Suprapubic skin (tissue), 4 donors: ENCODE data around the gene IDH3G. TPM values are rescaled to one million over a fixed set of nuclear protein-coding genes. Genes with fewer than 3 reads are reported as not detected.

Experiments used
- DNase-seq, 2 donors: peaks; one replicate each; pipeline ENCODE4 v3.0.0-alpha.2; 2019; ENCODE audit warnings: low spot score in 2 of 2
- H3K27ac ChIP-seq: fragments of 200-600 bp; sonication (generic); one replicate; pipeline ENCODE4 v1.5.1; 2019
- H3K27me3 ChIP-seq: fragments of 200-600 bp; sonication (generic); one replicate; pipeline ENCODE4 v1.5.1; 2019
- H3K36me3 ChIP-seq: fragments of 200-600 bp; sonication (generic); one replicate; pipeline ENCODE4 v1.5.1; 2019
- H3K4me1 ChIP-seq: fragments of 200-600 bp; sonication (generic); one replicate; pipeline ENCODE4 v1.5.1; 2019
- H3K4me3 ChIP-seq: fragments of 200-600 bp; sonication (generic); one replicate; pipeline ENCODE4 v1.5.1; 2019; ENCODE audit warnings: mild to moderate bottlenecking
- H3K9me3 ChIP-seq: fragments of 200-600 bp; sonication (generic); one replicate; pipeline ENCODE4 v1.5.1; 2019
- EP300 ChIP-seq: sonication (generic); formaldehyde crosslinking; IDR thresholded peaks from one replicate; pipeline ENCODE4 v1.6.1; 2017; ENCODE audit warnings: antibody characterized with exemption
- POLR2A ChIP-seq, 2 donors: fragments of 450-650 bp; IDR thresholded peaks; one replicate each; pipeline ENCODE4 v1.6.1; 2017; ENCODE audit warnings: antibody characterized with exemption in 2 of 2, mild to moderate bottlenecking in 2 of 2, moderate library complexity in 2 of 2
- POLR2AphosphoS5 ChIP-seq, 3 donors: sonication (generic); formaldehyde crosslinking; IDR thresholded peaks; one replicate each; pipeline ENCODE4 v1.6.1; 2017; ENCODE audit warnings: antibody characterized with exemption in 3 of 3
- WGBS: methylation state at CpG from one replicate; pipeline ENCODE4 v1.1.5; 2018; 5-methylcytosine and 5-hydroxymethylcytosine counted together
- total RNA-seq, 4 donors: library from RNA; depleted of rRNA; stranded (reverse); fragments of >200 nt; gene quantifications; one replicate each; pipeline ENCODE4 v1.1.0, GENCODE V29; 2016
- TF ChIP-seq, protein P1 (sequence below), 2 donors: fragments of 200-600 bp in 1 of 2; fragments of 450-650 bp in 1 of 2; sonication (generic) in 1 of 2; IDR thresholded peaks; one replicate each; pipeline ENCODE4 v1.5.1; 2016 to 2019; ENCODE audit warnings: antibody characterized with exemption in 2 of 2, mild to moderate bottlenecking in 1 of 2, moderate library complexity in 1 of 2

The IDH3G gene
- total RNA-seq, 4 donors from 2014 or later: 58.1 to 105 (median 93.8) TPM

DNA sequence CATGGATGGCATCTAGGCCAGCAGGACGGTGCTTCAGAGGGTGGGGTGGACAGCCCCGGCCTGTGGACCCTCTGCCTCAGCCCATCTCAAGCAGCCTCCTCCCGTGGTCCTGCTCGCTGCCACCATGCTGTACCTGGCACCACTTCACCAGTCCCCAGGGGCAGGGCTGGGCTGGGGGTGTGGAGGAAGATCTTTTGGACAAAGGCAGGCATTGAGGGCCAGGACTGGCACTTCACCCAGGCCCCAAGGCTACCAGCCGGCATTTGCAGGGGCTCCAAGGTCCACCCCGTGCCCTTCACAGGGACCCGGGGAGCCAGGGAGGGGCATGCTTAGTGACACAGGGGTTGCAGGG, 29.4 kb downstream of the IDH3G start:
- Histone ChIP-seq H3K4me3 (peak overlapping the region; percentile 16), H3K4me1 (peaks cover 27% of the 10 kb centered on the region)
- WGBS: 50% methylated on average over 2 of the region's 7 CpGs

DNA sequence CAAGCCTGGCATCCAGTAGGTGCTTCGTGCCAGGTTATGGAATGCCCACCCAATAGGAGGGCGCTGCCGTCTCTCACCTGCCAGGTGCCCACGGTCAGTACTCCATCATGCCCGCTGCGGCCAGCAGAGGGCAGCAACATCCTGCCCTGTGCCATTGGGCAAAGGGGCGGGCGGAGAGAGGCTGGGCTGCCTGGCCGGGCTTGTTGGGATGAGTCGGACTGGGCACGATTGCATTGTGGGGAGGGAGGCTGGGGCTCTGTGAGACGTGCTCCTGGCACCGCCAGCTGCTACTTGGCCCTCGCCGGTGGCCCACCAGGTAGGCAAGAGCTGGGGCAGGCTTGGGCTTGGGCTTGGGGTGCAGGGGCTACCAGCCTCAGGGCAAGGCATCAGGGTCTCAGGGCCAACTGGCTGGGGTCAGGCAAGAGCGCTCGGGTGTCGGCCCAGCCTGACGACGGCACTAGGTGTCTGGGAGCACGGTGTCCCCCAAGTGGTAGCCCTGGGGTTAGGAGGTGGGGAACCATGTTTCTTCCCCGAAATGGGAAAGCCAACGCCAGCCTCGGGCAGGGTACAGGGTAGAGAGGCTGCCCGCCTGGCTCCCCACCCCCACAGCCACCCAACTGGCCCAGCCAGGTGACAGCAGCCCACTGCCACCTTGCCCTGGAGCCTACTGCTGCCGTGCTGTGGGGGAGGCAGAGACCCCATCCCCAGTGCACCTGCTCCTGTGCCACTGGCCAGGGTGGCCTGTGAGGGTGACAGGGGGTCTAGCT, 30.0 kb downstream of the IDH3G start, which contains the start of gene PLXNB3:
TSS of gene PLXNB3 (plus strand) at position 261 of the 767 bp plus-strand sequence. CDS start 1,287 bp downstream, outside the sequence.
- Histone ChIP-seq H3K9me3 (no peaks in the 10 kb centered on the region), H3K4me3 (peak within 1 kb of the TSS; percentile 35), H3K36me3 (no peaks in the 10 kb centered on the region), H3K27ac (peak within 1 kb of the TSS; percentile 54), H3K27me3 (no peaks in the 10 kb centered on the region), H3K4me1 (peaks cover 27% of the 10 kb centered on the region)
- no peak for TF ChIP-seq EP300
- TF ChIP-seq, protein P1, sequence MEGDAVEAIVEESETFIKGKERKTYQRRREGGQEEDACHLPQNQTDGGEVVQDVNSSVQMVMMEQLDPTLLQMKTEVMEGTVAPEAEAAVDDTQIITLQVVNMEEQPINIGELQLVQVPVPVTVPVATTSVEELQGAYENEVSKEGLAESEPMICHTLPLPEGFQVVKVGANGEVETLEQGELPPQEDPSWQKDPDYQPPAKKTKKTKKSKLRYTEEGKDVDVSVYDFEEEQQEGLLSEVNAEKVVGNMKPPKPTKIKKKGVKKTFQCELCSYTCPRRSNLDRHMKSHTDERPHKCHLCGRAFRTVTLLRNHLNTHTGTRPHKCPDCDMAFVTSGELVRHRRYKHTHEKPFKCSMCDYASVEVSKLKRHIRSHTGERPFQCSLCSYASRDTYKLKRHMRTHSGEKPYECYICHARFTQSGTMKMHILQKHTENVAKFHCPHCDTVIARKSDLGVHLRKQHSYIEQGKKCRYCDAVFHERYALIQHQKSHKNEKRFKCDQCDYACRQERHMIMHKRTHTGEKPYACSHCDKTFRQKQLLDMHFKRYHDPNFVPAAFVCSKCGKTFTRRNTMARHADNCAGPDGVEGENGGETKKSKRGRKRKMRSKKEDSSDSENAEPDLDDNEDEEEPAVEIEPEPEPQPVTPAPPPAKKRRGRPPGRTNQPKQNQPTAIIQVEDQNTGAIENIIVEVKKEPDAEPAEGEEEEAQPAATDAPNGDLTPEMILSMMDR (IDR thresholded peaks at IDR 0.05): peak; percentile 63 to 68
- 43% methylated on average over 10 of the region's 26 CpGs for WGBS
- DNase-seq: peak; percentile 85 to 89

More for the DNA sequence above, 29.4 kb downstream of the IDH3G start:
- peak overlapping the region; percentile 54 for H3K27ac ChIP-seq
- no peaks in the 10 kb centered on the region for H3K9me3 ChIP-seq
- no peaks in the 10 kb centered on the region for H3K36me3 ChIP-seq
- no peak for DNase-seq
- no peak for TF ChIP-seq EP300
- no peak for TF ChIP-seq POLR2A (IDR thresholded peaks at IDR 0.05)
- TF ChIP-seq, protein P1 (IDR thresholded peaks at IDR 0.05): no peak
- no peak for TF ChIP-seq POLR2AphosphoS5 (IDR thresholded peaks at IDR 0.05)
- no peaks in the 10 kb centered on the region for H3K27me3 ChIP-seq

DNA sequence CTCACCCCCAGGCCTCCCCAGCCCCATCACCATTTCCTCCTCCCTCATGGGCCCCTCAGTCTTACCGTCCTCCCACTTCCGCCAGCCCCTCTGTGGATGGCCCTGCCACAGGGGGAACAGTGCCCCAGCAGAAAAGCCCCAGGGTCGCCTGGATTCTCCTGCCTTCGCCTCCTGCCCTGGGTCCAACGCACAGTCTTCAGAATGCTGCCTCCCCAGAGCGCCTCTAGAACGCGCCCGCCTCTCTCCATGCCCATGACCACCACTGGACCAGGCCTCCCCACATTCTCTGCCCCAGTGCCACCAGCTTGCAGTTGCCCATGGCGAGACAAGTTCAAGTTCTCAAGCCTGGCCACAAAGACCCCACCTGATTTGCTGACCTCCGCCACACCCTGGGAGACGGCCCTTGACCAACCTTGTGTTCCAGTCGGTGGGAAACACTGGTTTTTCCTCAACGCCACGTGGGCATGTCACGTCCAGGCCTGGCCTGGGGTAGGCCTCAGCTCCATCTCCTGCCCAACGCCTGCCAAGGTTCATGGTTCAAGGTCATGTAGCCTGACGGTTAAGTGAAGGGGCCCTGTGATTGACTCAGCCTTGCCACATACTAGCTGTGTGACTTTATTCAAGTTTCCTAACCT, 30.8 kb downstream of the IDH3G start:
- Histone ChIP-seq H3K27me3 (no peaks in the 10 kb centered on the region), H3K36me3 (no peaks in the 10 kb centered on the region), H3K4me3 (no peak overlapping the region), H3K4me1 (peaks cover 27% of the 10 kb centered on the region), H3K9me3 (no peaks in the 10 kb centered on the region), H3K27ac (no peak overlapping the region)
- WGBS: 76% methylated on average over 8 of the region's 18 CpGs
- TF ChIP-seq, protein P1 (IDR thresholded peaks at IDR 0.05): no peak
- TF ChIP-seq POLR2AphosphoS5 (IDR thresholded peaks at IDR 0.05) (no peak), EP300 (no peak), POLR2A (IDR thresholded peaks at IDR 0.05) (no peak)
- peak in 1 of 2 donors; percentile 59 for DNase-seq

DNA sequence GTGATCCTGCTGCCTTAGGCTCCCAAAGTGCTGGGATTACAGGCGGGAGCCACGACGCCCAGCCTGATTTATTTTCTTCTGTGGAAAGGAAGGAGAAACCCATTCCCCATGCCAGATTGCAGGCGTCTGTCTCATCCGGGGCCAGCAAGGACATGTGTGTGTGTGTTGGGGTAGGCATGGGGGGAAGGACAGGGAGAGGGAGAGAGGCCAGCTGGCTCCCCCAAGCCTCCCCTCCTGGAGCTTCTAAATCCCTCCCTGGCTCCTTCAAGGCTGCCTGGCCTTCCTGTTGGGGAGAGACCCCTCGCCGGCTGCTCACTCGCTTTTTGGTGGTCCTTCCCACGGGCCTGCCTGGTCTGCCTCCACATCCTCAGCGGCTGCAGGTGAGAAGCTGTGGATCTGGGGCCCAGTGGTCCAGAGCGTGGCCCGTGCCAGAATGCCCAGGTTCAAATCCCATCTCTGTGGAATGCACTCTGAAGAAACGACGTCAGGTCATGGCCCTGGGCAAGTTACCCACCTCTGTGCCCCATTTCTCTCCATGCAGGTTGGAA, 31.5 kb downstream of the IDH3G start:
- peaks cover 27% of the 10 kb centered on the region for H3K4me1 ChIP-seq
- H3K4me3 ChIP-seq: no peak overlapping the region
- H3K27ac ChIP-seq: no peak overlapping the region
- no peaks in the 10 kb centered on the region for H3K36me3 ChIP-seq
- WGBS: 90% methylated on average over 12 of the region's 14 CpGs
- H3K9me3 ChIP-seq: no peaks in the 10 kb centered on the region
- DNase-seq: no peak
- H3K27me3 ChIP-seq: no peaks in the 10 kb centered on the region
- TF ChIP-seq, protein P1 (IDR thresholded peaks at IDR 0.05): no peak

DNA sequence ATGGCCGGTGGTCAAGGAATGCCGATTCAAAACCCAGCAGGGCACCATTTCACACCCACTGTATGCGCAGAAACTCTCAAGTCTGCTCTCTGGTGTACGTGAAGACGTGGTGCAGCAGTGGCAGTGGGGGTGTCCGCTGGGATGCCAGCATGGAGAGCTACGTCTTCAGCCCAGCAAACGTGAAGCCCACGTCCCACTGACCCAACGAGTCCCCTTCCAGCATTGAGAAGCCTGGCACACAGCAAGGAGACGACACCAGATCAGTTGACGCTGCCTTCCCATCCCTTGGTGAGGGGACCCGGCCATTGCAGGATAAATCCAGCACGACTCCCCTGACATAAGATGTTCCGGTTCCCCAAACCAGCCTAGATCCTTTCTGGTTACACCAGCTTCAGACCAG, 32.3 kb downstream of the IDH3G start:
- H3K36me3 ChIP-seq: no peaks in the 10 kb centered on the region
- 85% methylated on average over 13 of the region's 15 CpGs for WGBS
- TF ChIP-seq, protein P1 (IDR thresholded peaks at IDR 0.05): no peak
- TF ChIP-seq POLR2AphosphoS5 (IDR thresholded peaks at IDR 0.05) (no peak), EP300 (no peak), POLR2A (IDR thresholded peaks at IDR 0.05) (no peak)
- peaks cover 27% of the 10 kb centered on the region for H3K4me1 ChIP-seq
- H3K9me3 ChIP-seq: no peaks in the 10 kb centered on the region
- no peak for DNase-seq
- no peak overlapping the region for H3K4me3 ChIP-seq
- no peaks in the 10 kb centered on the region for H3K27me3 ChIP-seq
- H3K27ac ChIP-seq: no peak overlapping the region
